HK-2 (cell line): ENCODE data around the gene AHDC1.

Source experiments
- DNase-seq: peaks from one replicate; pipeline ENCODE4 v3.0.0-alpha.2; 2018; ENCODE audit not compliant: unreplicated experiment

AHDC1 gene

DNA sequence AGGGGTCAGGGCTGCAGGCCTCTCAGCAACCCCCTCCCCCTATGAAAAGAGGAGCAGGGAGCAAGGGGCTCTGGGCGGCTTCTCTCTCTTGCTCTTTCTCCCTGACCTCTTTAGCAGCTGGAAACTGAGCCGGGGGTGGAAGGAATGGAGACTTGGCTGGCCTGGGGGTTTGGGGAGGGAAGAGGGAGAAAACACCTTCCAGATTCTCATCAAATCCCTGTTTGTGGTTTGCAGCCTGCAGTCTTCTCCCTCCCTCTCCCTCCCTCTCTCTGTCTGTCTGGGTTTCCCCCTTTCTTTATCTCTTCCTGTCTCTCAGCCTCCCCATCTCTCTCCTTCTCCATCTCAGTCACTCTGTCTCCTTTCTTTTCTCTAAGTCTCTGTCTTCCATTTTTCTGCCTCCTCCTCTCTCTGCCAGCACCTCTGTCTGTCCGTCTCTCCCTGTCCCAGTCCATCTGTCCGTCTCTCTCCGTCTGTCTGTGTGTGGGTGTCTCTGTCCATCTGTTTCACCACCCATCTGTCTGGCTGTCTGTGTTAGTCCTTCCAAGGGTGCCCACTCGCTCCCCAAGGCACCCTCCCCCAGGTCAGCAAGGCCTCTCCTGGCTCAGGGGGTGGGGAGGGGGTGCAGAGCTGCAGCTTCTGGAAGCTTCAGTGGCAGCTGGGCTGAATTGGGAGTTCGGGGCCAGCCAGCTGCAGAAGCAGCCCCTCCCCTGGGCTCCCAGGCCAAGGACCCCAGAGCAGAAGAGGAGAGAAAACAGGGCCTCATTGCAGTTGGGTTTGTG, 6.2 kb downstream of the AHDC1 start:
- no peak for DNase-seq

DNA sequence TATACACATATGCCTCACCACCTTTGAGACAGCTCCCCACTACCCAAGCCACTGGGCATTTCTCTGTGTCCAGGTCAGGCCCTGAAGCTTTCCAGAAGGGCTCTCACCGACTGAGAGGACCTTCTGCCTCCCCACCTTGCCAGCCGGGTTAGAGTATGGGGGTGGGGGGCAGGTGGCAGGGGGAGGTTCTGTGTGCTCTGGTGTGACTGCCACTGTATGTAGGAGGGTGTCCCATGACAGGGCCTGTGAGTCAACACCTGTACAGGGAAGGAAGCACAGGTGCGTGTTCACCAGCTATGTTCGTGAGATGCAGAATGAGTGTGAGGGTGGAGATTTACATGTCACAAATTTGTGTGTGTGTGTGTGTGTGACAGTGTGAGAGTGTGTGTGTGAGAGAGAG, 7.0 kb downstream of the AHDC1 start:
- no peak for DNase-seq

- no peak for DNase-seq
These were observed 7.7 kb downstream of the AHDC1 start for GRCh38 chr1:27596261-27596660.

DNA sequence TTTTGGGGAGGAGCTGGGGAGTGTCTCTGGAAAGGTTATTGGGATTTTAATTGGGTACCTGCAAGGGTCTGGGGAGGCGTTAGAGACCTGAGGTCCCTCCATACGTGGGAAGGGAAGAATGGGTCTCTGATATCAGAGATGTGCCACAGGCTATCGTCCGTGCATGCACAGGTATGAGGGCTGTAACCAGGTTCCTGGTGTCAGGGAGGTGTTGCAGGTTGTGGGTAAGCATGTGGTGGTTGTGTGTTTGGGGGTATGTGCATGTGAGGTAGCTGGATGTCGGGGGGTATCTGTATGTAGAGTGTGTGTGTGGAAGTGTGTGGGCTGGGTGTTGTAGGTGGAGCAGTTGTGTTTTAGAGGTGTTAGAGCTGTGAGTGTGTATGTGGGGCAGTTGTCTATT, 8.3 kb downstream of the AHDC1 start:
- no peak for DNase-seq

- no peak for DNase-seq
These were observed 9.1 kb downstream of the AHDC1 start for GRCh38 chr1:27594564-27595510.

- DNase-seq = no peak
These were observed 10.0 kb downstream of the AHDC1 start for GRCh38 chr1:27593678-27594563.

DNA sequence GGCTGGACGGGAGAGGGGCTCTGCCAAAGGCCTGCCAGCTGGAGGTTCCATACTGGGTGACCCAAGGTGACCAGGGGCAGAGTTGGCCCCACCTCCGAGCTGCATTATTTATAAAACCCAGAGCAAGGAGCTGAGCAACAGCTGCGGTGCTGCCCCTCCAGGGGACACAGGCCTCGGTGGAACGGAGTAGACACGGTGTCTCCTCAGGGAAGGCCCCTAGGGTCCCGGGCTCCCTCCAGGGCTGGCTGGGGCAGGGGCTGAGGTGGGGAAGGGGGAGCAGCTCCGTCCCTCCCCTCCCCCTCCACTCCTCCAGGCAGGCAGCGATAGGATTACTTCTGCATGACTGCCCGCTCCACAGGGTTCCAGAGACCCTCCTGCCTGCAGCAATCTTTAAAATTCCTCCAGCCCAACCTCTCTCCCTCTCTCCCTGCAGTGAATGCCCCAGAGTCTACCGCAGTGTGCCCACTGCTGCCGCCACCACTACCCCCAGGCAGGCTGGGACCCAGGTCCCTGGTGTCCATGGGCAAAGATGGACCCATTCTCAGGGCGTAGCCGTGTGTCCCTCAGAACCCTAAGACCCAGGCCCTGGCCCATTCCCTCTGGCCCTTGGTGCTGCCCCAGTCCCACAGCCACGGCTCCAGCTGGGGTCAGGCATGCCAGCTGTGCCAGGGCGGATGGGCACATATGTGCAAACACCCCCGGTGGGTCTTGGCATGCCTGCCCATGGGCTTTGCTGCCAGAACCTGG, 10.8 kb downstream of the AHDC1 start:
- no peak for DNase-seq

DNA sequence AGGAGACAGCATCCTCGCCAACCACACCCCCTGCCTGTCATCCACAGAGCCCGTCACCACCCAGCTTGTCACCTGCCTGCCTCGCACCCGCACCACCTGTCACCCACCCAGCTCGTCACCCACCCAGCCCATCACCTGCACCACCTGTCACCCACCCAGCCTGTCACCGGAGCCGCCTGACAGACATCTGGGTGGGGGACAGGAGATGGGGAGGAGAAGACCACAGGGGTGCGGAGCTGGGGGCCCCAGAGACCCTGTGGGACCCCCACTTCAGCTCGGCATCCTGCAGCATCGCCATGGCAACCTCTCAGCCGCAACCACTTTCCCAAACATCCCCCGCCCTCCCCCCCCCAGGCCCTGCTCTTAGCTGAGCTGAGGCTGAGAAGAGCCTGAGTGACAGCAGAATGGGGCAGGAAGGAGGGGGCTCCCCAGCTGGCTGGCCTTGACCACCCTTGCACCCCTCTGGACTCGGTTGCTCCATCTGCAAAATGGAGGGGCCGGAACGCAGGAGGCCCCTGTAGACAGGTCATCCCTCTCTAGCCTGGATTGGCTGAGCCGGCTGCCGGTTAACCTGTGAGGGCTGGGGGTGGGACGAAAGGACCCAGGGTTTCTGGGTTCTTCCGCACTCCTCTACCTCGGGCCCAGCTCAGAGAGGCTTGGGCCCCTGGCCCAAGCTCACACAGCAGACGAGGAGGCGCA, 11.6 kb downstream of the AHDC1 start:
- DNase-seq = no peak

DNA sequence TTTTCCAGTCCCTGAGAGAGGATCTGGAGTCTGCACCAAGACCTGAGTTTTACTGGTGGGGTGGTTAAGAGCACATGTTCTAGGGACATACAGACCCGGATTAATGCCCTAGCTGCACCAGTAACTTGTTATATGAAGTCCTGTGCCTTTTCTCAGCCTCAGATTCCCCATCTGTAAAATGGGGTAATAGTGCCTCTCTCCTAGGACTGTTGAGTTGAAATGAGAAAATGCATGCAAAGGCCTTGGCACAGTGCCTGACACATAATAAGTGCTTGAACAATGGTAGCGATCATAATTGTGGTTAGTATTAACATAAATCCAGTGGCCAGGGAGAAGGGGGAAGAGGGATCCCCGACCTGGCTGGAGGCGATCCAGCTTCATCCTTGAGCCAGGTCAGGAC, 12.3 kb downstream of the AHDC1 start:
- DNase-seq = no peak

DNA sequence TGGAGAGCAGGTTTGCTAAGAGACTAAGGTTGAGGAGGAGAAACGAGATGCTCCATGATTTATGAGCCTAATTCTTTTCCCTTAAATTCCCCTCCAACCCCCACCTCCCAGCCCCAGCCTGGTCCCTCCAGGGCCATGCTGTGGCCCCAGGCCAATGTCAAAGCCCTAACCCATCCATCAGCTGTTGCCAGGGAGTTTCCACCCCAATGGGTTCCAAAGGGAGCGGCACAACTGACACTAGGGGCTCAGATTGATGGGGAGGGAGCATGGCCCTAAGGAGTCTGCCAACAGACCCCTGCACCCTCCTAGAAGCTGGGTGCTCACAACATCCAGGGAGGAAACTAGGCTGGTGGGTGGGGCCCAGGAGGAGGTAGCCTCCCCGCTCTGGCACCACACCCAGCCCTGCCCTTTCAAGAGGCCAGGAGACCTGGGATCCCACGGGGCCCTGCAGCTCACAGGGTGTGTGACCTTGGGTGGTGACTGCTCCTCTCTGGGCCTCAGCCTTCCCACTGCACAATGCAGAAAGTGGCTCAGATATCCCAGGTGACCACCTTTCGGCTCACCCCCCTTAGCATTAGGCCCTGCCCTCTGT, 12.9 kb downstream of the AHDC1 start:
- DNase-seq = no peak

DNA sequence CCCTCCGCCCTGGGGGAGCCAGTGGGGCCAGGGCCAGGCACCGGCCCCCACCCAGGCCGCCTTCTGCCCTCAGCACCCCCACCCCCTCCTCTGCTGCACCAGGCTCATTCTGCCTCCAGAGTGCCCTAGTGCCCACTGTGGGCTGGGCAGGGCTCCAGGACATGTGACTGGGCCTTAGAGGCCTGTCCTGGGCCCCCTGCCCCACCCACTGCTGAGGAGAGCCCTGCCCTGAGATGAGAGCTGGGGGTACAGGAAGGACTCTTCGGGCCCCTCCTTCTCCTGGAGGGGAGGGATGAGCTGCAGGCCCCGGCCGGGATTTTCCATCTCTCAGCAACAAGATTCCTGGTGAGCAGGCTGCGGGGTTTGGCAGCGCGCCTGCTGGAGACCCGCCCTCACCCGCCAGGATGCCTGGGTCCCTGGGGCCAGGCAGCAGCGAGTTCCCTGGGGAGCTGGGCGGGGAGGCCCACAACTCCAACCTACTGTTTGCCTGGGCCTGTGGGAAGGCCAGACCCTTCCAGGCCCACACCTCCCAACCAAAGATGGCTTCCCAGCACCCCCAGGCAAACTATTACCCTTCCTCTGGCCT, 14.0 kb downstream of the AHDC1 start:
- peak; percentile 79 for DNase-seq

- DNase-seq = no peak
These were observed 14.5 kb downstream of the AHDC1 start for GRCh38 chr1:27589441-27589840.

GRCh38 chr1:27588256-27589232, 15.4 kb downstream of the AHDC1 start:
- DNase-seq = no peak

GRCh38 chr1:27585684-27586083, 18.3 kb downstream of the AHDC1 start:
- no peak for DNase-seq

GRCh38 chr1:27584453-27584852, 19.5 kb downstream of the AHDC1 start:
- no peak for DNase-seq

DNA sequence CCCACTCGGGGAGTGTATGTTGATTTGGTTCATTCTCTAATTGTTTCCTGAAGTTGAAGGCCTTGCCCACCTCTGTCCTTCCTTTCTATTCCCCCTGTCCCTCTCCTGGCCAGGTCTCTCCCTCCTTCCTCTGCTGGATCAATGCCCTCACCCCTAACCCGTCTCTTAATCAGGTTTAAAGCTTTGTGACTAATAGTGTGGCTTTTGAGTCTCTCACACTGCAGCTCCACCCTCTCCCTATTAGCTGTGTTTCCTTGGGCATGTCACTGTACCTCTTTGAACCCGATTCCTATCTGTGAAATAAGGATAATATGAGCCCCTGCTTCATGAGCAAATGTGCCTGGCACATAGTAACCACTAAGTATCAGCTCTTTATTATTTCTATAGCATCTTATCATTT, 20.5 kb downstream of the AHDC1 start:
- no peak for DNase-seq

DNA sequence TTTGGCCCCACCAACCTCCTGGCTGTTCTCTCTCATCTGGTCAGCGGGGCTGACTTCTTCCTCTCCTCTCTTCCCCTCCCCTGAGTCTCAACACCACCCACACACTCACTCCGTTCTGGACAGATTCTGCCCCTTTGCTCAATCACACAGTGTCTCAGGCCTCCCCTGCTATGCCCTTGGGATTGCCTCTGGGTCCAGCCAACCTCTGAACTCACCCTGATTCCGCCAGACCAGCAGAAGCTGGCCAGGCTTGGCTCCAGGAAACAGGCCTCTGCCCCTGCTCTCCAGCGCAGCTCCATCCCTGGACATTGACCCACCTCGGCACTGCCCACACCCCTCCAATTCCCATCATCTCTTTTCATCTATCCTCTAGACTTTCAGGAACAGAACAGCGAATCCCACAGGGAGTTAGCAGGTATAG, 22.1 kb downstream of the AHDC1 start:
- DNase-seq = no peak

DNA sequence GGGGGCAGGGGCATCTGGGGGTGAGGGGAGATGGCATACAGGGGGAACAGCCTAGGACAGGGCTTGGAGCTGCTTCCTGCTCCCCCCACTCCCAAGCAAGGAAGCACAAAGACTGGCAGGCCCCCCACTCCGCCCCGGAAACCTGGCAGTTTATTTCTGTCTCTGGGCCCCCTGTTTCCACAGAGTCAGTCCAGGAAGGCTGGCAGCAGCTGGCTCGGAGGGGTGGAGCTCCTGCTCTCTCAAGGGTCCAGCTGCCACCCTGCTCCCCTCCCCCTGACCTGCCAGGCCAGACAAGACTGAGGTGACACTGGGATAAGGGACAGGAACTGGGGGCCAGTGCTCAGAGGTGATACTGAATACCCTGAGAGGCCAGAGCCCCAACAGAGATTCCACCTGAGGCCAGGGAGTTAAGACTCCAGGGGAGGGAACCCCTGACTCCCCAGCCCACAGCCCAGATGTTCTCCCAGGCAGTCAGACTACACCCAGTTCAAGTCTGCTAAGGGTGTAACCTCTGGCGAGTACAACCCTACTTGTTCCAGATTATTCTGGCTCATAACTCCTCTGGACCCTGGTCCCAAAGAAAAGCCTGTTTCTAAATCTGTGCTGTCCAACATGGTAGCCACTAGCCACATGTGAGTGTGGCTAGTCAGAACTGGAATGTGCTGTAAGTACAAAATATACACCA, 26.3 kb downstream of the AHDC1 start:
- DNase-seq = no peak
